Measurements from ENCODE around the gene TBX19. TPM values are rescaled to one million over a fixed set of nuclear protein-coding genes. Genes with fewer than 3 reads are reported as not detected.

The TBX19 gene
- total RNA-seq, 1 experiment from 2014 or later: 0.36 TPM

DNA sequence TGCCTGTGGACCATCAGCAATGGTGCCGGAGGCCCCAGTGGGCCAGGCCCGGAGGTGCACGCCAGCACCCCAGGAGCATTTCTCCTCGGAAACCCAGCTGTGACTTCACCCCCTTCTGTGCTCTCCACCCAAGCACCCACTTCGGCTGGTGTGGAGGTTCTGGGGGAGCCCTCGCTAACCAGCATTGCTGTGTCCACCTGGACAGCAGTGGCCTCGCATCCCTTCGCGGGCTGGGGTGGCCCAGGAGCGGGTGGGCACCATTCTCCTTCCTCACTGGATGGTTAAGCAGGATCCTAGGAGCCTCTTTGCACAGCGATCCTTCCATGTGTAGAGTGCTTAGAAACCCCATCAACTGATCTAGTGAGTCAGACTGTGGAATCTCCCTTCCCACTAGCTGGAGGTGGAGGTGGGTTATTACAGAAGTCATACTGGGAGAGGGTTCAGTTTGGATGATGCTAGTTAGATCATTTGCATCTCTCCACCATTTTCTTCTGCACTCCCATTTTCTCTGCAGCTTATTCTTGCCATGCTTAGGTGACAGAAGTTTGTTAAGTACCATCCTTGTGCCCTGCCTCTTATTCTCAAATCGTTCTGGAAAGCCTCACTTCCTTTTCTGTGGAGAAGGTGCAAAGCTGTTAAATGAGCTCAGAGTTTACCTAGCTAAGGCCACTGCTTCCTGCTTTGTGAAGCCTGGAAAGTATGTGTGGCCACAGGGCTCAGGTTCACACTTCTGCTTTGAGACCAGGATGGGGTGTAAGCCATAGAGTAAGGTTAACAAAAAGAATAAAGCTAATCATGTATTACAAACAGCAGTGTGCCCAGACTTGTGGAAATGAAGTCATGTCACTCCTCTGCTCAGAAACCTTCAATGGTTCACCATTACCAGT, 32.3 kb downstream of the TBX19 start:
- Histone ChIP-seq H3K9me2 (replicated peaks; ENCODE audit: low read length) (0 out of 2 replicates have a peak, but pooled peaks cover 4% of the 10 kb centered on the region), H3K79me2 (ENCODE audit: low read length) (no peaks in the 10 kb centered on the region), H3K27ac (ENCODE audit: low read length) (no peak overlapping the region), H4K20me1 (ENCODE audit: low read length) (no peaks in the 10 kb centered on the region), H3K9me3 (ENCODE audit: low read length) (no peaks in the 10 kb centered on the region), H2AFZ (ENCODE audit: low read length) (no peak overlapping the region), H3F3A (ENCODE audit: low read length, unreplicated experiment) (no peaks in the 10 kb centered on the region), H3K36me3 (ENCODE audit: low read depth, low read length) (no peaks in the 10 kb centered on the region), H3K4me3 (ENCODE audit: low read length) (no peak overlapping the region), H3K4me2 (ENCODE audit: low read length) (no peak overlapping the region), H3K27me3 (ENCODE audit: low read length) (no peaks in the 10 kb centered on the region), H3K4me1 (ENCODE audit: insufficient read depth, low read length) (no peaks in the 10 kb centered on the region), H3K9ac (ENCODE audit: low read length) (no peak overlapping the region)
- DNase-seq: no peak
- ChIA-PET CTCF (no interaction called here), POLR2A (ENCODE audit: unreplicated experiment) (no interaction called here)
- no TSS peak for BruUV-seq (replicated peaks)
- peak; percentile 42; the same call in 1 of the 2 replicates for ATAC-seq
- intact Hi-C loops (cut with micrococcal nuclease): no loop called here
- TF ChIP-seq EZH2 (IDR thresholded peaks at IDR 0.05; ENCODE audit: low read length, unreplicated experiment) (no peak), EZH2phosphoT487 (IDR thresholded peaks at IDR 0.05; ENCODE audit: borderline replicate concordance, low read length) (no peak)
- TF ChIP-seq, protein P1, sequence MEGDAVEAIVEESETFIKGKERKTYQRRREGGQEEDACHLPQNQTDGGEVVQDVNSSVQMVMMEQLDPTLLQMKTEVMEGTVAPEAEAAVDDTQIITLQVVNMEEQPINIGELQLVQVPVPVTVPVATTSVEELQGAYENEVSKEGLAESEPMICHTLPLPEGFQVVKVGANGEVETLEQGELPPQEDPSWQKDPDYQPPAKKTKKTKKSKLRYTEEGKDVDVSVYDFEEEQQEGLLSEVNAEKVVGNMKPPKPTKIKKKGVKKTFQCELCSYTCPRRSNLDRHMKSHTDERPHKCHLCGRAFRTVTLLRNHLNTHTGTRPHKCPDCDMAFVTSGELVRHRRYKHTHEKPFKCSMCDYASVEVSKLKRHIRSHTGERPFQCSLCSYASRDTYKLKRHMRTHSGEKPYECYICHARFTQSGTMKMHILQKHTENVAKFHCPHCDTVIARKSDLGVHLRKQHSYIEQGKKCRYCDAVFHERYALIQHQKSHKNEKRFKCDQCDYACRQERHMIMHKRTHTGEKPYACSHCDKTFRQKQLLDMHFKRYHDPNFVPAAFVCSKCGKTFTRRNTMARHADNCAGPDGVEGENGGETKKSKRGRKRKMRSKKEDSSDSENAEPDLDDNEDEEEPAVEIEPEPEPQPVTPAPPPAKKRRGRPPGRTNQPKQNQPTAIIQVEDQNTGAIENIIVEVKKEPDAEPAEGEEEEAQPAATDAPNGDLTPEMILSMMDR (conservative IDR thresholded peaks at IDR 0.05; ENCODE audit: low read depth, low read length): no peak

DNA sequence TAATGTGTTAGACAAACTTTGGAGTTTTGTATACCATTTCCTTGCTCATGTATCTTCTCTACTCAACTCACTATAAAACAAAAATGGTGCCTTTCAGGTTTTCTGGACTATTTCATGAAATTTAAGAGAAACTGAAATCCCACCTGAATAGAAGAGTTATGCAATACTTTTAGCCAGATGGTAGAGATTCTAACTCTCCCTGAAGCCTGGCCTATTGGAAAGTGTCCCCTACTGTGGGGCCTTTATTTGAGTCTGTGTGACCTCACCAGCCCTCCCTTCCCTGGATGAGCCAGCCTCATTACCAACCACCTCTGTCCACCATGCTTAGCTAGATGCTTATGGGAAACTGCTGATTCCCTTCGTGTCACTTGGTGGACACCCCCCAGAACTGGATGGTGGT, 35.5 kb downstream of the TBX19 start:
- no peak for ATAC-seq
- H4K20me1 ChIP-seq (ENCODE audit: low read length): no peaks in the 10 kb centered on the region
- H3F3A ChIP-seq (ENCODE audit: low read length, unreplicated experiment): no peaks in the 10 kb centered on the region
- no peak overlapping the region for H3K27ac ChIP-seq (ENCODE audit: low read length)
- no peak overlapping the region for H3K9ac ChIP-seq (ENCODE audit: low read length)
- intact Hi-C loops (cut with micrococcal nuclease): no loop called here
- POLR2A ChIA-PET (ENCODE audit: unreplicated experiment): no interaction called here
- no peaks in the 10 kb centered on the region for H3K9me3 ChIP-seq (ENCODE audit: low read length)
- H3K4me2 ChIP-seq (ENCODE audit: low read length): no peak overlapping the region
- no peaks in the 10 kb centered on the region for H3K36me3 ChIP-seq (ENCODE audit: low read depth, low read length)
- CTCF ChIA-PET: no interaction called here
- H3K27me3 ChIP-seq (ENCODE audit: low read length): no peaks in the 10 kb centered on the region
- H2AFZ ChIP-seq (ENCODE audit: low read length): no peak overlapping the region
- peaks cover 10% of the 10 kb centered on the region for H3K4me1 ChIP-seq (ENCODE audit: insufficient read depth, low read length)
- H3K79me2 ChIP-seq (ENCODE audit: low read length): no peaks in the 10 kb centered on the region
- no peak for DNase-seq
- no peak overlapping the region for H3K4me3 ChIP-seq (ENCODE audit: low read length)
- H3K9me2 ChIP-seq (replicated peaks; ENCODE audit: low read length): 0 out of 2 replicates have a peak, but pooled peaks cover 4% of the 10 kb centered on the region
- BruUV-seq (replicated peaks): no TSS peak
- TF ChIP-seq, protein P1 (conservative IDR thresholded peaks at IDR 0.05; ENCODE audit: low read depth, low read length): no peak
- TF ChIP-seq EZH2phosphoT487 (IDR thresholded peaks at IDR 0.05; ENCODE audit: borderline replicate concordance, low read length): no peak
- no peak for TF ChIP-seq EZH2 (IDR thresholded peaks at IDR 0.05; ENCODE audit: low read length, unreplicated experiment)

DNA sequence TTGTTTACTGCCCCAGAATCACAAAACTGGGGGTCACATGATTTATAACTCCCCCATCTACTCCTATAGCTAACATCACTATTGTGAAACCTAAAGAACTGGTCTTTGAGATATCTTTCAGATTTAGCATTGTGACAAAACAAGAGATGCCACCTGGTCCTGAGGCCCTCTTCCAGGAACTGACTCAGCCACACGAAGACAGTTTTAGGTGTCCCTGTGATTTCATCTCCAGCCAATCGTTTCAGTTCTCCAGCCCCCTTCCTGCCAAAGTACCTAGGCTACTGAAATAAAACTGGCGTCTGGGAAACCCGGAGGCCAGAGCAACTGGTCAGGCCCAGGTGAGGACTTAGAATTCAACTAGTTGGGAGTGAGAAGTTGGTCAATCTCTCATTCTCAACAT, 36.6 kb downstream of the TBX19 start:
- Histone ChIP-seq H3K4me1 (ENCODE audit: insufficient read depth, low read length) (peaks cover 17% of the 10 kb centered on the region), H2AFZ (ENCODE audit: low read length) (no peak overlapping the region), H3K27me3 (ENCODE audit: low read length) (no peaks in the 10 kb centered on the region), H3K36me3 (ENCODE audit: low read depth, low read length) (no peaks in the 10 kb centered on the region), H3K27ac (ENCODE audit: low read length) (no peak overlapping the region), H3K9ac (ENCODE audit: low read length) (no peak overlapping the region), H4K20me1 (ENCODE audit: low read length) (no peaks in the 10 kb centered on the region), H3K9me3 (ENCODE audit: low read length) (no peaks in the 10 kb centered on the region), H3K79me2 (ENCODE audit: low read length) (no peaks in the 10 kb centered on the region), H3F3A (ENCODE audit: low read length, unreplicated experiment) (no peaks in the 10 kb centered on the region), H3K4me2 (ENCODE audit: low read length) (no peak overlapping the region), H3K9me2 (replicated peaks; ENCODE audit: low read length) (0 out of 2 replicates have a peak, but pooled peaks cover 4% of the 10 kb centered on the region), H3K4me3 (ENCODE audit: low read length) (no peak overlapping the region)
- intact Hi-C loops (cut with micrococcal nuclease): no loop called here
- no TSS peak for BruUV-seq (replicated peaks)
- CTCF ChIA-PET: no interaction called here
- no peak for ATAC-seq
- peak; percentile 26 for DNase-seq
- POLR2A ChIA-PET (ENCODE audit: unreplicated experiment): no interaction called here
- TF ChIP-seq, protein P1 (conservative IDR thresholded peaks at IDR 0.05; ENCODE audit: low read depth, low read length): no peak
- TF ChIP-seq EZH2phosphoT487 (IDR thresholded peaks at IDR 0.05; ENCODE audit: borderline replicate concordance, low read length) (no peak), EZH2 (IDR thresholded peaks at IDR 0.05; ENCODE audit: low read length, unreplicated experiment) (no peak)

All from PC-3 (cell line).